Loucy (cell line): ENCODE data around the gene CBLN3.

Experiments used
- EZH2phosphoT487 ChIP-seq: fragments of 200-600 bp; IDR thresholded peaks from 2 replicates; pipeline ENCODE4 v1.6.1; 2018; ENCODE audit warnings: antibody characterized with exemption, mild to moderate bottlenecking, moderate library complexity, borderline replicate concordance
- TF ChIP-seq, protein P1 (sequence below): fragments of 200-600 bp; sonication (generic); conservative IDR thresholded peaks from 2 replicates; pipeline ENCODE4 v1.5.1; 2014; ENCODE audit warnings: mild to moderate bottlenecking, antibody characterized with exemption, low read length

- TF ChIP-seq, protein P1, sequence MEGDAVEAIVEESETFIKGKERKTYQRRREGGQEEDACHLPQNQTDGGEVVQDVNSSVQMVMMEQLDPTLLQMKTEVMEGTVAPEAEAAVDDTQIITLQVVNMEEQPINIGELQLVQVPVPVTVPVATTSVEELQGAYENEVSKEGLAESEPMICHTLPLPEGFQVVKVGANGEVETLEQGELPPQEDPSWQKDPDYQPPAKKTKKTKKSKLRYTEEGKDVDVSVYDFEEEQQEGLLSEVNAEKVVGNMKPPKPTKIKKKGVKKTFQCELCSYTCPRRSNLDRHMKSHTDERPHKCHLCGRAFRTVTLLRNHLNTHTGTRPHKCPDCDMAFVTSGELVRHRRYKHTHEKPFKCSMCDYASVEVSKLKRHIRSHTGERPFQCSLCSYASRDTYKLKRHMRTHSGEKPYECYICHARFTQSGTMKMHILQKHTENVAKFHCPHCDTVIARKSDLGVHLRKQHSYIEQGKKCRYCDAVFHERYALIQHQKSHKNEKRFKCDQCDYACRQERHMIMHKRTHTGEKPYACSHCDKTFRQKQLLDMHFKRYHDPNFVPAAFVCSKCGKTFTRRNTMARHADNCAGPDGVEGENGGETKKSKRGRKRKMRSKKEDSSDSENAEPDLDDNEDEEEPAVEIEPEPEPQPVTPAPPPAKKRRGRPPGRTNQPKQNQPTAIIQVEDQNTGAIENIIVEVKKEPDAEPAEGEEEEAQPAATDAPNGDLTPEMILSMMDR, result no peak
- TF ChIP-seq EZH2phosphoT487, result no peak
These were observed 1.6 kb downstream of the CBLN3 start for GRCh38 chr14:24427537-24428508.
